ENCODE data around the gene ANKDD1A. TPM values are rescaled to one million over a fixed set of nuclear protein-coding genes. Genes with fewer than 3 reads are reported as not detected.

The ANKDD1A gene
- total RNA-seq, result 2.6 TPM

DNA sequence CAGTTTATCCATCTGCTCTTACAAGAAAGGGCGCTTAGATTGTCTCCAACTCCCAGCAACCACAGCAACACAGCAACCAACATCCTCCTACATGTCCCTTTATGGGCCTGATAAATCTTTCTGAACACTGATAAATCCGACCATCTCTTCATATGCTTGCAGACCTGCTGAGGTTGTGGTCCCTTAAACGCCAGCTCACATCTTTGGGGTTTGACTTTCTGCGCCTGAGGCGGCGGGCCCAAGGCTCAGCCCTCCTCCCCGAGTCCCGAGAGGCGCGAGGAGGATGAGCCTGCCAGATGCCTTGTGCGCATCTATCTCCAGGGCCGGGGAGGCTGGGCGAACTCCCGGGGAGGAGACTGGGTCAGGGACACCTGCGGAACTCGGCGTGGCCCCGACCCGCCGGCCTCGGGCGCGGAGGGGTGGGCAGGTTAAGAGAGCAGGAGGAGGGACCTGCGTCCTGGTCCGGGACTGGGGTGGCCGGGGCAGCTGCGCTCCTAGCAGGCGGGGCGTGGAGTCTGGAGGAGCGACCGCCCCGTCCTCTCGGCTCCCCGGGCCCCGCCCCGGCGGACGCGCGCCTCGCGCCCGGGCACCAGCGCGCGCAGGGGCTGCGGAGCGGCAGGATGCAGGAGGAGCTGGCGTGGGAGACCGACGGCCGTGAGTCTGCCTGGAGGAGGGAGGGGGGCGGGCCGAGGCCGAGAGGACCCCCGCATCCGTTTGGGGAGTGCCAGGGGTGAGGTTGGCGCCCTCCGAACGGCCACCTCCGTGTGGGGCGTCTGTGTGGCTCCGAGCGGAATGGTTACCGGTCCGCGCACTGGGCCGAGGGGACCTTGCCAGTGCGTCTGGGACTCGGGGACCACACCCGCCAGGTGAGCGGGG lies at the start of gene ANKDD1A:
TSS of gene ANKDD1A (plus strand) at position 592 of the 876 bp plus-strand sequence. CDS start at position 621, 29 bp downstream.
- Histone ChIP-seq H3K9me3 (ENCODE audit: control insufficient read depth in 3 of 3, low read length in 3 of 3) (no peaks in the 10 kb centered on the region), H3K36me3 (ENCODE audit: control insufficient read depth in 3 of 3, insufficient read depth in 3 of 3, low read length in 3 of 3) (no peaks in the 10 kb centered on the region), H3K4me1 (ENCODE audit: control insufficient read depth in 3 of 3, insufficient read depth in 3 of 3, low read length in 3 of 3) (peaks cover 0 to 13% (median 2%) of the 10 kb centered on the region in 3 donors), H3K27ac (ENCODE audit: low read depth, low read length) (no peak within 1 kb of the TSS), H3K27me3 (ENCODE audit: control insufficient read depth in 3 of 3, insufficient read depth in 3 of 3, low read length in 3 of 3) (peaks cover 5 to 14% (median 9%) of the 10 kb centered on the region in 3 donors), H3K9ac (ENCODE audit: low read depth in 1 of 3, low read length in 3 of 3) (peak within 1 kb of the TSS in 2 of 3 donors; percentile 51 to 57), H3K4me3 (ENCODE audit: low read length in 3 of 3) (peak within 1 kb of the TSS; percentile 59 to 70 (median 63))

GRCh38 chr15:64861960-64862359 lies 49.7 kb upstream of the ANKDD1A start:
- no peak overlapping the region for H3K27ac ChIP-seq (ENCODE audit: low read depth, low read length)
- H3K36me3 ChIP-seq (ENCODE audit: control insufficient read depth in 3 of 3, insufficient read depth in 3 of 3, low read length in 3 of 3), result peaks cover 13 to 28% (median 14%) of the 10 kb centered on the region in 3 donors

DNA sequence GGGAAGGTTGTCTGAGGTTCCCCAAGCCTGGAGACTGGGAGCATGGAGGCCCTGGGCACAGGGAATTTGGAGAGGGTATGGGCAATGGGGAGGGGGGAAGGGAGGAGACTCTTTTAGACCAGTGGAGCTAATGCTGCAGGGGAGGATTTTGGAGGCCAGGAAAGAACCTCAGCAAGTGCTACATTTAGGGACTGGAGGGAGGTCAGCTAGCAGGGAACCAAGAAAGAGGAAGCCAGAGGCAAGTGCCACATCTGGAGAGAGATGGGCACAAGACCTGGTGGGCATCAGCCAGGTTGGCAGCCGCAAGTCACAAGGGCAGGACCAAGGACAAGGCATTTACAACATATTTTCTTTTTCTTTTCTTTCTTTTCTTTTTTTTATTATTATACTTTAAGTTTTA lies 49.3 kb upstream of the ANKDD1A start:
- H3K27ac ChIP-seq (ENCODE audit: low read depth, low read length), result no peak overlapping the region
- no peak overlapping the region for H3K4me3 ChIP-seq (ENCODE audit: low read length in 3 of 3)
- peaks cover 23 to 35% (median 25%) of the 10 kb centered on the region in 3 donors for H3K4me1 ChIP-seq (ENCODE audit: control insufficient read depth in 3 of 3, insufficient read depth in 3 of 3, low read length in 3 of 3)
- H3K27me3 ChIP-seq (ENCODE audit: control insufficient read depth in 3 of 3, insufficient read depth in 3 of 3, low read length in 3 of 3), result no peaks in the 10 kb centered on the region
- no peaks in the 10 kb centered on the region for H3K9me3 ChIP-seq (ENCODE audit: control insufficient read depth in 3 of 3, low read length in 3 of 3)
- H3K36me3 ChIP-seq (ENCODE audit: control insufficient read depth in 3 of 3, insufficient read depth in 3 of 3, low read length in 3 of 3), result peaks cover 13 to 32% (median 14%) of the 10 kb centered on the region in 3 donors
- H3K9ac ChIP-seq (ENCODE audit: low read depth in 1 of 3, low read length in 3 of 3), result no peak overlapping the region

More at GRCh38 chr15:64861960-64862359, 49.7 kb upstream of the ANKDD1A start:
- Histone ChIP-seq H3K27me3 (ENCODE audit: control insufficient read depth in 3 of 3, insufficient read depth in 3 of 3, low read length in 3 of 3) (no peaks in the 10 kb centered on the region), H3K4me1 (ENCODE audit: control insufficient read depth in 3 of 3, insufficient read depth in 3 of 3, low read length in 3 of 3) (peaks cover 27 to 39% (median 30%) of the 10 kb centered on the region in 3 donors), H3K9me3 (ENCODE audit: control insufficient read depth in 3 of 3, low read length in 3 of 3) (no peaks in the 10 kb centered on the region), H3K4me3 (ENCODE audit: low read length in 3 of 3) (no peak overlapping the region), H3K9ac (ENCODE audit: low read depth in 1 of 3, low read length in 3 of 3) (no peak overlapping the region)

- no peak overlapping the region for H3K27ac ChIP-seq (ENCODE audit: low read depth, low read length)
- no peak overlapping the region for H3K9ac ChIP-seq (ENCODE audit: low read depth in 1 of 3, low read length in 3 of 3)
These were observed 47.6 kb upstream of the ANKDD1A start for GRCh38 chr15:64864068-64864467.

GRCh38 chr15:64865126-64865997 lies 46.3 kb upstream of the ANKDD1A start:
- Histone ChIP-seq H3K27ac (ENCODE audit: low read depth, low read length) (no peak overlapping the region), H3K4me3 (ENCODE audit: low read length in 3 of 3) (no peak overlapping the region), H3K9me3 (ENCODE audit: control insufficient read depth in 3 of 3, low read length in 3 of 3) (no peaks in the 10 kb centered on the region), H3K36me3 (ENCODE audit: control insufficient read depth in 3 of 3, insufficient read depth in 3 of 3, low read length in 3 of 3) (peaks cover 7 to 28% (median 9%) of the 10 kb centered on the region in 3 donors), H3K4me1 (ENCODE audit: control insufficient read depth in 3 of 3, insufficient read depth in 3 of 3, low read length in 3 of 3) (peaks cover 6 to 20% (median 15%) of the 10 kb centered on the region in 3 donors), H3K27me3 (ENCODE audit: control insufficient read depth in 3 of 3, insufficient read depth in 3 of 3, low read length in 3 of 3) (no peaks in the 10 kb centered on the region), H3K9ac (ENCODE audit: low read depth in 1 of 3, low read length in 3 of 3) (no peak overlapping the region)

More at GRCh38 chr15:64864068-64864467, 47.6 kb upstream of the ANKDD1A start:
- Histone ChIP-seq H3K36me3 (ENCODE audit: control insufficient read depth in 3 of 3, insufficient read depth in 3 of 3, low read length in 3 of 3) (peaks cover 13 to 35% (median 14%) of the 10 kb centered on the region in 3 donors), H3K4me1 (ENCODE audit: control insufficient read depth in 3 of 3, insufficient read depth in 3 of 3, low read length in 3 of 3) (peaks cover 14 to 21% (median 15%) of the 10 kb centered on the region in 3 donors), H3K9me3 (ENCODE audit: control insufficient read depth in 3 of 3, low read length in 3 of 3) (no peaks in the 10 kb centered on the region), H3K4me3 (ENCODE audit: low read length in 3 of 3) (no peak overlapping the region), H3K27me3 (ENCODE audit: control insufficient read depth in 3 of 3, insufficient read depth in 3 of 3, low read length in 3 of 3) (no peaks in the 10 kb centered on the region)

DNA sequence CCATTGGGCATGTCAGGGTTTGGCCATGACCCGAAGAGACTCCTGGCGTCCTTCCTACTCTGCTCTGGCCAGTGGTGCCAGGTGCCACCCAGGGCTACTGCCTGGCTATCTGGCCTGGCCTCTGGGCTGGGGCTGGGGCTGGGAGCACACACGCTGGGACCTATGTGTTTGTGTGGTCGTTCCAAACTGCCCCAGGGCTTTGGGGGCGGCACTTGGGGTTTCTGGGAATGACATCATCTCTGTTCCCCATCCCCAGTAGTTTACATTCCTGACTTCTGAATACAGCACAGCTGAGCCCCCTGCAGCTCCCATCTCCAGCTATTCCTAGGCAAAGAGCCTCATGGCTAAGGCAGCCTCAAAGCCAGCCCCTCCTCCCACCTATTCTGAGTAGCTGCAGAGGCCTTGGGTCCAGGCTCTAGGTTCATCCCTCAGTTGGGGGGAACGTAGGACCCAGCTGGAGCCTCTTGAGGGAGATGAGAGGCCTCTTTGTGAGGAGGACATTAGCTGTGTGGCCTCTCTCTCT lies 45.6 kb upstream of the ANKDD1A start:
- no peak overlapping the region for H3K9ac ChIP-seq (ENCODE audit: low read depth in 1 of 3, low read length in 3 of 3)
- H3K27ac ChIP-seq (ENCODE audit: low read depth, low read length), result no peak overlapping the region
- peaks cover 2 to 21% (median 7%) of the 10 kb centered on the region in 3 donors for H3K36me3 ChIP-seq (ENCODE audit: control insufficient read depth in 3 of 3, insufficient read depth in 3 of 3, low read length in 3 of 3)
- H3K27me3 ChIP-seq (ENCODE audit: control insufficient read depth in 3 of 3, insufficient read depth in 3 of 3, low read length in 3 of 3), result no peaks in the 10 kb centered on the region
- H3K4me3 ChIP-seq (ENCODE audit: low read length in 3 of 3), result no peak overlapping the region
- no peaks in the 10 kb centered on the region for H3K9me3 ChIP-seq (ENCODE audit: control insufficient read depth in 3 of 3, low read length in 3 of 3)
- peaks cover 3 to 20% (median 15%) of the 10 kb centered on the region in 3 donors for H3K4me1 ChIP-seq (ENCODE audit: control insufficient read depth in 3 of 3, insufficient read depth in 3 of 3, low read length in 3 of 3)

DNA sequence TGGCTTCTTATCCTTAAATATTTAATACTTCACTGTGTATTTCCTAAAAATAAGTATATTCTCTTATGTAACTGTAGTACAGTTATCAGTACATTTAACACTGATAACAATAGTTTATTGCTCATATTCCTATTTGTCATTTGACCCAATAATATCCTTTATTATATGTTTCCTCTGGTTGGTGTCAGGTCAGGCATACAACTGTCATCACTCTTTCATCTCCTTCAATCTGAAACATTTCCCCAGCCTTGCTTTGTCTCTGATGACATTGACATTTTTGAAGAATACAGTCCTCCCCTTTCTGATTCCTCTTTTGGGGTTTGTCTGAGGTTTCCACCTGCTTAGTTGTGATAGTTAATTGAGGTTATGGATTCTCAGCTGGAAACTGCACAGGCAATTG lies 42.2 kb upstream of the ANKDD1A start:
- no peak overlapping the region for H3K4me3 ChIP-seq (ENCODE audit: low read length in 3 of 3)
- peaks cover 3 to 24% (median 20%) of the 10 kb centered on the region in 3 donors for H3K4me1 ChIP-seq (ENCODE audit: control insufficient read depth in 3 of 3, insufficient read depth in 3 of 3, low read length in 3 of 3)
- no peaks in the 10 kb centered on the region for H3K27me3 ChIP-seq (ENCODE audit: control insufficient read depth in 3 of 3, insufficient read depth in 3 of 3, low read length in 3 of 3)
- peaks cover 0 to 14% (median 0%) of the 10 kb centered on the region in 3 donors for H3K36me3 ChIP-seq (ENCODE audit: control insufficient read depth in 3 of 3, insufficient read depth in 3 of 3, low read length in 3 of 3)
- no peak overlapping the region for H3K27ac ChIP-seq (ENCODE audit: low read depth, low read length)
- H3K9me3 ChIP-seq (ENCODE audit: control insufficient read depth in 3 of 3, low read length in 3 of 3), result no peaks in the 10 kb centered on the region
- H3K9ac ChIP-seq (ENCODE audit: low read depth in 1 of 3, low read length in 3 of 3), result no peak overlapping the region

GRCh38 chr15:64870353-64870752 lies 41.3 kb upstream of the ANKDD1A start:
- no peak overlapping the region for H3K9ac ChIP-seq (ENCODE audit: low read depth in 1 of 3, low read length in 3 of 3)
- peak overlapping the region; percentile 25 for H3K27ac ChIP-seq (ENCODE audit: low read depth, low read length)
- H3K36me3 ChIP-seq (ENCODE audit: control insufficient read depth in 3 of 3, insufficient read depth in 3 of 3, low read length in 3 of 3), result peaks cover 0 to 10% (median 0%) of the 10 kb centered on the region in 3 donors
- no peaks in the 10 kb centered on the region for H3K9me3 ChIP-seq (ENCODE audit: control insufficient read depth in 3 of 3, low read length in 3 of 3)
- no peak overlapping the region for H3K4me3 ChIP-seq (ENCODE audit: low read length in 3 of 3)
- peaks cover 7 to 18% (median 16%) of the 10 kb centered on the region in 3 donors for H3K4me1 ChIP-seq (ENCODE audit: control insufficient read depth in 3 of 3, insufficient read depth in 3 of 3, low read length in 3 of 3)
- H3K27me3 ChIP-seq (ENCODE audit: control insufficient read depth in 3 of 3, insufficient read depth in 3 of 3, low read length in 3 of 3), result no peaks in the 10 kb centered on the region

GRCh38 chr15:64875641-64876223 lies 36.0 kb upstream of the ANKDD1A start:
- H3K4me1 ChIP-seq (ENCODE audit: control insufficient read depth in 3 of 3, insufficient read depth in 3 of 3, low read length in 3 of 3), result peaks cover 15 to 22% (median 20%) of the 10 kb centered on the region in 3 donors

More at GRCh38 chr15:64875641-64876223, 36.0 kb upstream of the ANKDD1A start:
- H3K9me3 ChIP-seq (ENCODE audit: control insufficient read depth in 3 of 3, low read length in 3 of 3), result no peaks in the 10 kb centered on the region
- H3K36me3 ChIP-seq (ENCODE audit: control insufficient read depth in 3 of 3, insufficient read depth in 3 of 3, low read length in 3 of 3), result no peaks in the 10 kb centered on the region
- no peak overlapping the region for H3K9ac ChIP-seq (ENCODE audit: low read depth in 1 of 3, low read length in 3 of 3)
- H3K4me3 ChIP-seq (ENCODE audit: low read length in 3 of 3), result no peak overlapping the region
- H3K27me3 ChIP-seq (ENCODE audit: control insufficient read depth in 3 of 3, insufficient read depth in 3 of 3, low read length in 3 of 3), result no peaks in the 10 kb centered on the region
- H3K27ac ChIP-seq (ENCODE audit: low read depth, low read length), result no peak overlapping the region
